Measurements from ENCODE around the gene DNAAF5.
"Not testable (repeated sequence)": the region's sequence is repeated elsewhere in the genome, so short reads cannot be mapped to it uniquely, and the experiment has no call there.

DNAAF5 gene

GRCh38 chr7:730501-731439 is 4.3 kb downstream of the DNAAF5 start:
- DNase-seq (ENCODE audit: low read depth in 2 of 2), result no peak

- DNase-seq (ENCODE audit: low read depth in 2 of 2), result no peak
Measured at GRCh38 chr7:731440-732085, 5.1 kb downstream of the DNAAF5 start.

GRCh38 chr7:732094-732541 is 5.6 kb downstream of the DNAAF5 start:
- DNase-seq (ENCODE audit: low read depth in 2 of 2), result no peak

- DNase-seq (ENCODE audit: low read depth in 2 of 2), result no peak
Measured at GRCh38 chr7:732556-732955, 6.1 kb downstream of the DNAAF5 start.

- DNase-seq (ENCODE audit: low read depth in 2 of 2), result no peak
Measured at GRCh38 chr7:734214-734613, 7.7 kb downstream of the DNAAF5 start.

- no peak for DNase-seq (ENCODE audit: low read depth in 2 of 2)
Measured at GRCh38 chr7:734808-735207, 8.3 kb downstream of the DNAAF5 start.

- DNase-seq (ENCODE audit: low read depth in 2 of 2), result no peak
Measured at GRCh38 chr7:738241-738640, 11.7 kb downstream of the DNAAF5 start.

DNA sequence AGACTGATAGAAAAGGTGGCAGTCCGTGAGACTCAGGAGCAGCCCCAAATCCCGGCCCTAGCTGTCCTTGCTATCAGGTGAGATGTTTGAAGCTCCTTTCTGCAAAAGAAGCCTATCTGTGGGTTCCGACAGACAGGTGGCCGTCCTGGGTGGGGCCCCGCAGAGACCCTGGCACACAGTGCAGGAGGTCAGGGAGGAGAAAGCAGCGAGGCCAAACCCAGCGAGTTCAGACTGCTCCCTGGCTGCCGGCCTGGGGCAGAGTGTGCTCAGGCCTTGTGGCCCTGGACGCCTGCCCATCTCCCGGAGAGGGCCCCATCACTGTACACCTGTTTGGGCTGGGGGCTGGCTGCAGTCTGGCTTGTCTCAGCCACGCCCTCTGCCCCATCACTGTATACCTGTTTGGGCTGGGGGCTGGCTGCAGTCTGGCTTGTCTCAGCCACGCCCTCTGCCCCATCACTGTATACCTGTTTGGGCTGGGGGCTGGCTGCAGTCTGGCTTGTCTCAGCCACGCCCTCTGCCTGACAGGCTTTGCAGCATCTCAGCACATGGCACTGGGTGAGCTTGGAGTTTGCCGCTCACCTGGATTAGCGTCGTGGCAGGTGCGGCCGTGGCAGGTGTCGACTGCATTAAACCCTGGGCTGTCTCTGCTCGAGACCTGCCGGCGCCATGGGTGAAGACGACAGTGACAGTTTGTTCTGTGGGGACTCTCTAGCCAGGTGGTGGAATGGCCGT is 12.4 kb downstream of the DNAAF5 start:
- DNase-seq (ENCODE audit: low read depth in 2 of 2), result no peak

GRCh38 chr7:739455-739982 is 13.0 kb downstream of the DNAAF5 start:
- DNase-seq (ENCODE audit: low read depth in 2 of 2), result no peak

DNA sequence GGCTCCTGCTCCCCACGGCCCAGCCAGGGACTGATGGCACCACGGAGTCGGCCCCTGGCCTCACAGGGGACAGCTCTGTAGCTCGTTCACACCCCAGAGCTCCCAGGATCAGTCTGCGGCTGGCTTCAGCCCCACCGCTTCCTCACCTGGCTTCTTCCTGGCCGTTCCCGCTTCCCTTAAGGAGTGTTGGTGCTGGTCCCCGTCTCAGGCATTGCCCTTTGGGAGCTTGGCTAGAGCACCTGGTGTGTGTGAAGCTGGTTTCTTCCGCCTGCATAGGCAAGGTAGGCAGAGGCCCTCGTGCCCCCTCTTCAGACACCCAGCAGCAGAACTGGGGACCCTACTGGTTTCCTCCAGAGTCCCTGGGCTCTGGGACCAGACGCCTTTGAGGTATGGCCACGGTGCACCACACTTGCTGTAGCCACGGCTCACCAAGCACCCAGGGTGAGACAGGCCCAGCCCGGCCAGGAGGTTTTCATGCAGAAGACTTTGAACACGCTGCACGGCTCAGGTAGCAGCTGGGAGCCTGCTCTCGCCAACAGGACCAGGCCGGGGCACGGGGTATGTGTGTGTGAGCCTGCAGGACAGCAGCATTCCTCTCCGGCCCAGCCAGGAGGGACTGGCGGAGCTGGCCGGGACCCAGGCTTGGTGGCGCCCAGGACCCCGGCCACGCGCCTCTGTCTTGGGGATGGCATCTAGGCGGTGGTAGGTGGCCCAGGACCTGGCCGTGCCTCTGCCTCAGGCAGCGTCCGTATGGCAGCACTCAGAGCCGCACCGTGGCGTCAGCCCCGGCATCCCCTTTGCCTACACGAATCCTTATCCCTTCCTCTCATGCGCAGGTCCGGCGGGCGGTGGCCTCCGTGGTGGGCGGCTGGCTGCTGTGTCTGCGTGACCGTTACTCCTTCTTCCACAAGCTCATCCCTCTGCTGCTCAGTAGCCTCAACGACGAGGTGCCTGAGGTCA is 13.8 kb downstream of the DNAAF5 start:
- no peak for DNase-seq (ENCODE audit: low read depth in 2 of 2)

DNA sequence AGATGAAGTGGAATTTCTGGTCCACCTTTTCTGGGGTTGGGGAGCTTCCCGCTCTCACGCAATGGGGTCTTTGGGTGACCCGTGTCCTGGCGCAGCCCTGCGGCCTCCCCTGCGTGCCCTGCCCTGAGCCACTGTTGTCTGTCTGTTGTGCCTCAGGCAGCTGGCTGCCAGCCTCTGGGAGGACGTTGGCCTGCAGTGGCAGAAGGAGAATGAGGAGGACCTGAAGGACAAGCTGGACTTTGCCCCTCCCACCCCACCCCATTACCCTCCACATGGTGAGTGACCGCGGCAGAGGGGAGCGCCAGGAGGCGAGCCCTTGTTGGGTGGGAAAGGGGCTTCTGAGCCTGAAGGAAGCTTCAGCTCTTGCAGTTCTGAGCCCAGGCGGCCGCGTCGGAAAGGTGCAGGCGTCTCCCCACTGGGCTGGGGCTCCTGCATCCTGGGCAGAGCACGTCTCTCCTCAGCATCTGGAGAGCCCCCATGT is 14.7 kb downstream of the DNAAF5 start:
- no peak for DNase-seq (ENCODE audit: low read depth in 2 of 2)

DNA sequence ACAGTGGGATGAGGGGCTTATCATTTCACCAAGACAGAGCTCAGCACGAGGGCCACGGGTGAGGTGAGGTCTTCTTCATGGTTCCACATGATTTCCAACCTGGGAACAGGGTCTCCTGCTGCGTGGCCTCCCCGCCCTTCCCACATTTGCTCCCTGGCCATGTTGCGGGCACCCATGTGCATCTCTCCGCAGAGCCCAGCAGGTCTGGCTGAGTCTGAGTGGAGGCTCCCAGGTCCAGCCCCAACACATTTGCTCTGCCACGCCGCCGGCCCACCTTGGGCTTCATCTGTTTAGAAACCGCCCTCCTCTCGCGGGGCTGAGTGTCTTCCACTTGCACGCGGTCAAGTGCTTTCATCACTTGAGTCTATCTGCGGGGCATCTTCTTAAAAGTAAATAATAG is 15.4 kb downstream of the DNAAF5 start:
- no peak for DNase-seq (ENCODE audit: low read depth in 2 of 2)

DNA sequence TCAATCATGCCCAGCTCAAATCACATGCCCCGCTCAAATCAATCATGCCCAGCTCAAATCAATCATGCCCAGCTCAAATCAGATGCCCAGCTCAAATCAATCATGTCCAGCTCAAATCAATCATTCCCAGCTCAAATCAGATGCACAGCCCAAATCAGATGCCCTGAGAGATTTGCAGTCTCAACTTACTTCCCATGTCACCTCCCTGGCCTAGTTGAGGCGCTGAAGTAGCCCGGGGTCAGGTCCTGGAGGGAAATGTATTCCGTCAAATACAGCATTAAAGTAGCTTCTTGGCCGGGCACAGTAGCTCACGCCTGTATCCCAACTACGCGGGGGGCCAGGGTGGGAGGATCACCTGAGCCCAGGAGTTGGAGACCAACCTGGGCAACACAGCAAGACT is 16.3 kb downstream of the DNAAF5 start:
- DNase-seq (ENCODE audit: low read depth in 2 of 2), result no peak

DNA sequence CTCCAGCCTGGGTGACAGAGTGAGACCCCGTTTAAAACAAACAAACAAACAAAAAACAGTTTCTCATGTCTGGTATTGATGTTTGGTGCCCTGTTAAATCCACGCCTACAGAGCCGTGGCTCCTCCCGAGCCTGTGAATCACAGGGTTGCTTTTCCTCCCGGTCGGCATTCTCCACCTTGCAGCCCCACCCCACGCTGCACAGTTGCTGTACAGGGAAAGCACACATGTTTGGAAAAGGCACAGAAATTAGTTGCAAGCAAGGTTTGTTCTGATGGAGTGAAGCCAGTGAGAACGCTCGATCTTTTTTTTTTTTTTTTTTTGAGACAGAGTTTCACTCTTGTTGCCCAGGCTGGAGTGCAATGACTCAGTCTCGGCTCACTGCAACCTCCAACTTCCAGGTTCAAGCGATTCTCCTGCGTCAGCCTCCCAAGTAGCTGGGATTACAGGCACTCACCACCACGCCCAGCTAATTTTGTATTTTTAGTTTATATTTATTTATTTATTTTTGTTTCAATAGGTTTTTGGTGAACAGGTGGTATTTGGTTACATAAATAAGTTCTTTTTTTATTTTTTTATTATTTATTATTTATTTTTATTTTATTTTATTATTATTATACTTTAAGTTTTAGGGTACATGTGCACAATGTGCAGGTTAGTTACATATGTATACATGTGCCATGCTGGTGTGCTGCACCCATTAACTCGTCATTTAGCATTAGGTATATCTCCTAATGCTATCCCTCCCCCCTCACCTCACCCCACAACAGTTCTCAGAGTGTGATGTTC is 17.0 kb downstream of the DNAAF5 start:
- not testable (repeated sequence) for DNase-seq (ENCODE audit: low read depth in 2 of 2)

DNA sequence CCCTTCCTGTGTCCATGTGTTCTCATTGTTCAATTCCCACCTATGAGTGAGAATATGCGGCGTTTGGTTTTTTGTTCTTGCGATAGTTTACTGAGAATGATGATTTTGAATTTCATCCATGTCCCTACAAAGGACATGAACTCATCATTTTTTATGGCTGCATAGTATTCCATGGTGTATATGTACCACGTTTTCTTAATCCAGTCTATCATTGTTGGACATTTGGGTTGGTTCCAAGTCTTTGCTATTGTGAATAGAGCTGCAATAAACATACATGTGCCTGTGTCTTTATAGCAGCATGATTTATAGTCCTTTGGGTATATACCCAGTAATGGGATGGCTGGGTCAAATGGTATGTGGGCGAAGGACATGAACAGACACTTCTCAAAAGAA is 17.6 kb downstream of the DNAAF5 start:
- DNase-seq (ENCODE audit: low read depth in 2 of 2), result not testable (repeated sequence)

GRCh38 chr7:744854-745430 is 18.4 kb downstream of the DNAAF5 start:
- DNase-seq (ENCODE audit: low read depth in 2 of 2), result no peak

- DNase-seq (ENCODE audit: low read depth in 2 of 2), result no peak
Measured at GRCh38 chr7:745431-746154, 19.1 kb downstream of the DNAAF5 start.

DNA sequence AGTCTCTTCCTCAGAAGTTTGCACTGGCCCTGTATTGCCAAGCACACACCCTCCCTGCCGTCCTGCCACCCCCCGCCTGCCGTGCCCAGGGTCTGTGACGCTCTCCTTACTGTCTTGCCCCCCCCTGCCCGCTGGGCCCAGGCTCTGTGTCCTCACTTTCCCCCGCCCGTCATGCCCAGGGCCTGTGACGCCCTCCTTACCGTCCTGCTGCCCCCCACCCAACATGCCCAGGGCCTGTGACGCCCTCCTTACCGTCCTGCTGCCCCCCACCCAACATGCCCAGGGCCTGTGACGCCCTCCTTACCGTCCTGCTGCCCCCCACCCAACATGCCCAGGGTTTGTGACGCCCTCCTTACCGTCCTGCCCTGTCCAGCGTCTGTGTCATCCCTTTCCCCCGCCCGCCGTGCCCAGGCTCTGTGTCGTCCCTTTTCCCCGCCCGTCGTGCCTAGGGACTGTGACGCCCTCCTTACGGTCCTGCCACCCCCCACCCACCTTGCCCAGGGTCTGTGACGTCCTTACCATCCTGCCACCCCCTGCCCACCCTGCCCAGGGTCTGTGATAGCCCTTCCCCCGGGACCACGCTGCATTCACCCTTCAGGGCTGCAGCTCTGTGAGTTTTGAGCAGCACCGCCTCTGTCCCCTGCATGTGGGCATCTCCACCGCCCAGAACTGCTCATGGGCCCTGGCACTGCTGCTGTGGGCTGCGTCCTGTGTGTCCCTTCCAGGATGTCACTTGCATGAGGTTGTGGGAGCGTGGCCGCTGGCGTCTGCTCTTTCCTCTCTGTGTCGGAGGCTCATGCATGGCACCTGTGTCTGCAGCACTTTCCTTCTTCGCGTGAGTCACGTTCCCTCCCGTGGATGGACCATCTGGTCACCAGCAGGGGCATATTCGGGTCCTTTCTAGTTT is 19.9 kb downstream of the DNAAF5 start:
- DNase-seq (ENCODE audit: low read depth in 2 of 2), result no peak

Data from stimulated activated CD8-positive, alpha-beta memory T cell treated with anti-CD3 and anti-CD28 coated beads, Interleukin-2, amount 100 ng/mL, for 48 hours (primary cell).